MM.1S (cell line): ENCODE results near the gene TASP1.

ENCODE experiments used
- DNase-seq: peaks from one replicate; pipeline ENCODE4 v3.0.0-alpha.2; 2015
- H2AFZ ChIP-seq: fragments of 300-600 bp; sonication (generic); 2 replicates; pipeline ENCODE4 v1.6.0; 2016; ENCODE audit warnings: antibody characterized with exemption, low read length
- H3F3A ChIP-seq: fragments of 300-600 bp; sonication (generic); 2 replicates; pipeline ENCODE4 v1.6.1; 2016; ENCODE audit warnings: mild to moderate bottlenecking, antibody characterized with exemption, low read length, moderate library complexity, mixed read lengths; ENCODE audit not compliant: insufficient read depth
- H3K27ac ChIP-seq: fragments of 300-600 bp; sonication (generic); 2 replicates; pipeline ENCODE4 v1.5.1; 2016; ENCODE audit warnings: mild to moderate bottlenecking, low read length
- H3K27me3 ChIP-seq: fragments of 300-600 bp; sonication (generic); replicated peaks from 2 replicates; pipeline ENCODE4 v1.6.0; 2016; ENCODE audit warnings: low read length; ENCODE audit not compliant: insufficient read depth
- H3K36me3 ChIP-seq: fragments of 300-600 bp; sonication (generic); replicated peaks from 2 replicates; pipeline ENCODE4 v1.6.1; 2016; ENCODE audit warnings: mild to moderate bottlenecking, low read length, mixed read lengths; ENCODE audit not compliant: insufficient read depth
- H3K4me1 ChIP-seq: fragments of 300-600 bp; sonication (generic); 2 replicates; pipeline ENCODE4 v1.6.1; 2016; ENCODE audit warnings: low read length, mixed read lengths
- H3K4me2 ChIP-seq: fragments of 300-600 bp; sonication (generic); 2 replicates; pipeline ENCODE4 v1.6.0; 2016; ENCODE audit warnings: low read depth, low read length
- H3K4me3 ChIP-seq: fragments of 300-600 bp; sonication (generic); 2 replicates; pipeline ENCODE4 v1.5.1; 2016; ENCODE audit warnings: low read length, mixed read lengths
- H3K79me2 ChIP-seq: fragments of 300-600 bp; sonication (generic); 2 replicates; pipeline ENCODE4 v1.6.1; 2016; ENCODE audit warnings: mixed run types, low read length, mixed read lengths
- H3K9ac ChIP-seq: fragments of 300-600 bp; sonication (generic); 2 replicates; pipeline ENCODE4 v1.6.1; 2016; ENCODE audit warnings: low read length, mixed read lengths
- H3K9me2 ChIP-seq: fragments of 300-600 bp; sonication (generic); replicated peaks from 2 replicates; pipeline ENCODE4 v1.6.1; 2016; ENCODE audit warnings: mild to moderate bottlenecking, low read length, mixed read lengths; ENCODE audit not compliant: insufficient read depth
- H3K9me3 ChIP-seq: fragments of 300-600 bp; sonication (generic); replicated peaks from 2 replicates; pipeline ENCODE4 v1.6.1; 2016; ENCODE audit warnings: mild to moderate bottlenecking, low read length, mixed read lengths; ENCODE audit not compliant: insufficient read depth
- H4K20me1 ChIP-seq: fragments of 300-600 bp; sonication (generic); 2 replicates; pipeline ENCODE4 v1.6.1; 2016; ENCODE audit warnings: mild to moderate bottlenecking, low read length, moderate library complexity, mixed read lengths; ENCODE audit not compliant: insufficient read depth
- CTCF ChIP-seq: fragments of 300-600 bp; sonication (generic); IDR thresholded peaks from 2 replicates; pipeline ENCODE4 v1.5.1; 2016; ENCODE audit warnings: antibody characterized with exemption, low read length, mixed read lengths
- EZH2 ChIP-seq: fragments of 300-600 bp; sonication (generic); optimal IDR thresholded peaks from 2 replicates; pipeline ENCODE3; 2017; ENCODE audit warnings: low read depth, mild to moderate bottlenecking, antibody characterized with exemption, low read length, mixed read lengths
- EZH2phosphoT487 ChIP-seq: fragments of 300-600 bp; sonication (generic); IDR thresholded peaks from 2 replicates; pipeline ENCODE4 v1.6.1; 2018; ENCODE audit warnings: antibody characterized with exemption, low read length

TASP1 gene

GRCh38 chr20:13567663-13568062 is 71.1 kb downstream of the TASP1 start:
- Histone ChIP-seq H3F3A (no peaks in the 10 kb centered on the region), H3K4me3 (no peak overlapping the region), H4K20me1 (no peaks in the 10 kb centered on the region), H3K36me3 (no peaks in the 10 kb centered on the region), H2AFZ (no peak overlapping the region), H3K27ac (no peak overlapping the region), H3K9me2 (no peaks in the 10 kb centered on the region), H3K4me2 (no peak overlapping the region), H3K79me2 (no peaks in the 10 kb centered on the region), H3K9me3 (no peaks in the 10 kb centered on the region), H3K4me1 (no peaks in the 10 kb centered on the region), H3K9ac (no peak overlapping the region), H3K27me3 (no peaks in the 10 kb centered on the region)
- no peak for DNase-seq
- TF ChIP-seq CTCF (no peak), EZH2phosphoT487 (no peak), EZH2 (no peak)

- no peak overlapping the region for H3K4me3 ChIP-seq
- no peak overlapping the region for H3K9ac ChIP-seq
- DNase-seq, result no peak
- H3F3A ChIP-seq, result no peaks in the 10 kb centered on the region
- TF ChIP-seq EZH2, result no peak
- no peak for TF ChIP-seq CTCF
- no peak for TF ChIP-seq EZH2phosphoT487
- H3K27ac ChIP-seq, result no peak overlapping the region
- no peak overlapping the region for H3K4me2 ChIP-seq
- H3K36me3 ChIP-seq, result no peaks in the 10 kb centered on the region; the same call in 1 of the 2 replicates
- no peaks in the 10 kb centered on the region for H3K27me3 ChIP-seq
- no peaks in the 10 kb centered on the region for H3K4me1 ChIP-seq
- H2AFZ ChIP-seq, result no peak overlapping the region
- H3K9me2 ChIP-seq, result no peaks in the 10 kb centered on the region
- H4K20me1 ChIP-seq, result no peaks in the 10 kb centered on the region
- H3K9me3 ChIP-seq, result no peaks in the 10 kb centered on the region
- H3K79me2 ChIP-seq, result no peaks in the 10 kb centered on the region
Measured at GRCh38 chr20:13563854-13564253, 74.9 kb downstream of the TASP1 start.

- H3K27me3 ChIP-seq, result no peaks in the 10 kb centered on the region
- H4K20me1 ChIP-seq, result no peaks in the 10 kb centered on the region
- TF ChIP-seq CTCF (no peak), EZH2 (no peak), EZH2phosphoT487 (no peak)
- H3K27ac ChIP-seq, result no peak overlapping the region
- H3F3A ChIP-seq, result no peaks in the 10 kb centered on the region
- no peak overlapping the region for H2AFZ ChIP-seq
- H3K4me1 ChIP-seq, result no peaks in the 10 kb centered on the region
- no peaks in the 10 kb centered on the region for H3K9me2 ChIP-seq
- H3K9ac ChIP-seq, result no peak overlapping the region
- no peaks in the 10 kb centered on the region; the same call in 1 of the 2 replicates for H3K36me3 ChIP-seq
- no peaks in the 10 kb centered on the region for H3K9me3 ChIP-seq
- no peaks in the 10 kb centered on the region for H3K79me2 ChIP-seq
- H3K4me2 ChIP-seq, result no peak overlapping the region
- no peak for DNase-seq
- no peak overlapping the region for H3K4me3 ChIP-seq
Measured at GRCh38 chr20:13554706-13555105, 84.0 kb downstream of the TASP1 start.
